HCT116 (cell line): ENCODE data around the gene PDE1C. TPM values are rescaled to one million over a fixed set of nuclear protein-coding genes. Genes with fewer than 3 reads are reported as not detected.

Experiments used
- ATAC-seq: fragments of 200-7000 bp; cut with Tn5 transposase; 2 replicates; pipeline ENCODE4 v1.9.1; 2020; ENCODE audit warnings: mild to moderate bottlenecking, moderate library complexity
- BruUV-seq: library from RNA; stranded (reverse); fragments of 400-500 nt; replicated peaks from 2 replicates; lab custom pipeline; 2021; lab: Mats Ljungman, UMichigan
- CTCF ChIA-PET: fragments of 300-600 bp; sonication (Branson Sonifier 250); formaldehyde crosslinking; loops from one replicate; lab custom pipeline; 2021; ENCODE audit warnings: antibody characterized with exemption; lab: Charles Lee
- POLR2A ChIA-PET: fragments of 300-600, 350-600 bp; sonication (Branson Sonifier 250); formaldehyde crosslinking; loops from one replicate; lab custom pipeline; 2021; ENCODE audit warnings: antibody characterized with exemption; lab: Charles Lee
- RAD21 ChIA-PET, 2 experiments: fragments of 300-600 bp; sonication (Branson Sonifier 250); formaldehyde crosslinking; loops; one replicate each; lab custom pipeline; 2023; ENCODE audit warnings: low total read pairs in 2 of 2; ENCODE audit not compliant: uncharacterized antibody in 2 of 2, unreplicated experiment in 2 of 2, low non-redundant PET in 1 of 2; lab: Charles Lee
- DNase-seq: peaks from one replicate; pipeline ENCODE4 v3.0.0-alpha.2; 2010; ENCODE audit warnings: low read depth, low spot score
- H2AFZ ChIP-seq: fragments of 200-600 bp; shearing (Covaris generic), sonication (generic); 2 replicates; pipeline ENCODE4 v1.6.1; 2017; ENCODE audit warnings: low read depth, mixed run types, mixed read lengths, antibody characterized with exemption, low read length; ENCODE audit not compliant: poor library complexity, severe bottlenecking
- H3K27ac ChIP-seq: 2 replicates; pipeline ENCODE4 v1.5.1; 2012; ENCODE audit warnings: low read depth, low read length
- H3K27me3 ChIP-seq: fragments of 200-600 bp; sonication (generic); 2 replicates; pipeline ENCODE4 v1.6.1; 2016; ENCODE audit warnings: mixed run types, low read length, mixed read lengths; ENCODE audit not compliant: insufficient read depth
- H3K36me3 ChIP-seq, 2 experiments: fragments of 200-500 bp in 1 of 2; fragments of 200-600 bp in 1 of 2; sonication (Bioruptor generic) in 1 of 2; sonication (generic) in 1 of 2; 2 replicates each; pipeline versions ENCODE4 v1.5.1 to v1.6.1; 2014 to 2016; ENCODE audit warnings: low read length in 2 of 2, inconsistent platforms in 1 of 2, mixed read lengths in 1 of 2, mixed run types in 1 of 2; ENCODE audit not compliant: insufficient read depth in 2 of 2, control insufficient read depth in 1 of 2
- H3K4me1 ChIP-seq, 2 experiments: fragments of 200-600 bp in 1 of 2; sonication (generic) in 1 of 2; 2 replicates each; pipeline versions ENCODE4 v1.5.1 to v1.6.1; 2012 to 2017; ENCODE audit warnings: low read length in 2 of 2, inconsistent platforms in 1 of 2, mild to moderate bottlenecking in 1 of 2, mixed read lengths in 1 of 2, mixed run types in 1 of 2, moderate library complexity in 1 of 2; ENCODE audit not compliant: insufficient read depth in 2 of 2, control insufficient read depth in 1 of 2
- H3K4me2 ChIP-seq: fragments of 200-600 bp; sonication (generic); 2 replicates; pipeline ENCODE4 v1.6.1; 2017; ENCODE audit warnings: mixed run types, low read length, mixed read lengths
- H3K4me3 ChIP-seq, 2 experiments: fragments of 200-600 bp in 1 of 2; sonication (generic) in 1 of 2; replicated peaks in 1 of 2; 2 replicates each; pipeline ENCODE4 v1.5.1; 2011 to 2016; ENCODE audit warnings: low read length in 2 of 2, control low read depth in 1 of 2, low read depth in 1 of 2, mild to moderate bottlenecking in 1 of 2, mixed read lengths in 1 of 2, mixed run types in 1 of 2
- H3K79me2 ChIP-seq: fragments of 200-600 bp; sonication (generic); 2 replicates; pipeline ENCODE4 v1.6.1; 2017; ENCODE audit warnings: mild to moderate bottlenecking, mixed run types, low read length, moderate library complexity, mixed read lengths; ENCODE audit not compliant: insufficient read depth
- H3K9ac ChIP-seq: fragments of 200-600 bp; sonication (generic); 2 replicates; pipeline ENCODE4 v1.6.1; 2016; ENCODE audit warnings: low read length, mixed read lengths
- H3K9me2 ChIP-seq: fragments of 200-600 bp; sonication (generic), shearing (Covaris generic); 2 replicates; pipeline ENCODE4 v1.6.1; 2017; ENCODE audit warnings: mixed run types, mild to moderate bottlenecking, moderate library complexity; ENCODE audit not compliant: insufficient read depth
- H3K9me3 ChIP-seq, 2 experiments: fragments of 200-500 bp in 1 of 2; fragments of 200-600 bp in 1 of 2; sonication (Bioruptor generic) in 1 of 2; sonication (generic) in 1 of 2; 2 replicates each; pipeline ENCODE4 v1.6.1; 2014 to 2017; ENCODE audit warnings: low read length in 2 of 2, mixed read lengths in 2 of 2, inconsistent platforms in 1 of 2, low read depth in 1 of 2, mild to moderate bottlenecking in 1 of 2, mixed run types in 1 of 2, moderate library complexity in 1 of 2; ENCODE audit not compliant: control insufficient read depth in 1 of 2, insufficient read depth in 1 of 2
- H4K20me1 ChIP-seq: fragments of 200-600 bp; sonication (generic), shearing (Covaris generic); 2 replicates; pipeline ENCODE4 v1.6.1; 2017; ENCODE audit warnings: mixed run types, mild to moderate bottlenecking, moderate library complexity; ENCODE audit not compliant: insufficient read depth
- CBX3 ChIP-seq: IDR thresholded peaks from 2 replicates; pipeline ENCODE4 v1.6.1; 2012; ENCODE audit warnings: low read depth
- CEBPB ChIP-seq: IDR thresholded peaks from 2 replicates; pipeline ENCODE4 v1.6.1; 2012; ENCODE audit warnings: low read depth
- CTCF ChIP-seq, 3 experiments: fragments of 200-600 bp in 1 of 3; sonication (generic) in 1 of 3; IDR thresholded peaks in 2 of 3; conservative IDR thresholded peaks in 1 of 3; 2 replicates each; pipeline ENCODE4 v1.5.1; 2012 to 2017; ENCODE audit warnings: low read depth in 2 of 3, low read length in 2 of 3, antibody characterized with exemption in 1 of 3, borderline replicate concordance in 1 of 3, control low read depth in 1 of 3, mild to moderate bottlenecking in 1 of 3, mixed read lengths in 1 of 3, mixed run types in 1 of 3, moderate library complexity in 1 of 3; ENCODE audit not compliant: insufficient read depth in 1 of 3
- ELF1 ChIP-seq: IDR thresholded peaks from 2 replicates; pipeline ENCODE4 v1.6.1; 2012; ENCODE audit warnings: low read depth, borderline replicate concordance
- EZH2 ChIP-seq: fragments of 200-600 bp; sonication (generic); IDR thresholded peaks from 2 replicates; pipeline ENCODE4 v1.6.1; 2017; ENCODE audit warnings: antibody characterized with exemption, mixed run types
- POLR2A ChIP-seq: IDR thresholded peaks from 2 replicates; pipeline ENCODE4 v1.7.0; 2011; ENCODE audit warnings: borderline replicate concordance; ENCODE audit not compliant: insufficient read depth, insufficient read length; ENCODE audit errors: extremely low read depth
- POLR2AphosphoS5 ChIP-seq: IDR thresholded peaks from 2 replicates; pipeline ENCODE4 v1.6.1; 2011; ENCODE audit warnings: mild to moderate bottlenecking, low read depth, low read length, moderate library complexity
- SRF ChIP-seq: IDR thresholded peaks from 2 replicates; pipeline ENCODE4 v1.6.1; 2012; ENCODE audit warnings: low read depth
- TCF7L2 ChIP-seq: IDR thresholded peaks from 2 replicates; pipeline ENCODE4 v1.7.0; 2011; ENCODE audit warnings: borderline replicate concordance, inconsistent platforms; ENCODE audit not compliant: insufficient read depth, insufficient read length; ENCODE audit errors: extremely low read depth
- YY1 ChIP-seq: IDR thresholded peaks from 2 replicates; pipeline ENCODE4 v1.6.1; 2011; ENCODE audit warnings: low read length, low read depth, moderate library complexity, mild to moderate bottlenecking; ENCODE audit not compliant: insufficient replicate concordance; ENCODE audit errors: extremely low read depth
- ZBTB33 ChIP-seq: IDR thresholded peaks from 2 replicates; pipeline ENCODE4 v1.6.1; 2011; ENCODE audit warnings: mild to moderate bottlenecking, low read length, moderate library complexity; ENCODE audit not compliant: insufficient replicate concordance; ENCODE audit errors: extremely low read depth
- ZFX ChIP-seq: fragments of 450-650 bp; IDR thresholded peaks from 2 replicates; pipeline ENCODE4 v1.6.1; 2017
- intact Hi-C: fragments of 100-400 bp; cut with micrococcal nuclease; formaldehyde crosslinking; loops from 2 replicates; pipeline ENCODE4 v1.10.0; 2022
- total RNA-seq: library from RNA; stranded (reverse); gene quantifications from one replicate; pipeline ENCODE4 v1.2.1, GENCODE V29; 2021; ENCODE audit not compliant: unreplicated experiment
- TF ChIP-seq, protein P1 (sequence below): IDR thresholded peaks from 2 replicates; pipeline ENCODE4 v1.6.1; 2012
- TF ChIP-seq, protein P2 (sequence below): IDR thresholded peaks from 2 replicates; pipeline ENCODE4 v1.6.1; 2012; ENCODE audit warnings: low read depth

PDE1C gene
- total RNA-seq, 1 experiment from 2014 or later = 0.17 TPM

GRCh38 chr7:31872545-31873370, 197.4 kb downstream of the PDE1C start:
- RAD21 ChIA-PET = no interaction called here
- no peaks in the 10 kb centered on the region for H3K27me3 ChIP-seq
- H3K9me3 ChIP-seq = no peaks in the 10 kb centered on the region
- no peaks in the 10 kb centered on the region for H3K79me2 ChIP-seq
- H3K4me3 ChIP-seq = no peak overlapping the region
- H3K27ac ChIP-seq = no peak overlapping the region
- H3K36me3 ChIP-seq = no peaks in the 10 kb centered on the region
- H4K20me1 ChIP-seq = no peaks in the 10 kb centered on the region
- H3K4me2 ChIP-seq = no peak overlapping the region
- ATAC-seq (no peak), DNase-seq (no peak)
- BruUV-seq = no TSS peak
- intact Hi-C loops = no loop called here
- H3K4me1 ChIP-seq = no peaks in the 10 kb centered on the region
- POLR2A ChIA-PET = no interaction called here
- H3K9ac ChIP-seq = no peak overlapping the region
- no peaks in the 10 kb centered on the region for H3K9me2 ChIP-seq
- CTCF ChIA-PET = no interaction called here
- TF ChIP-seq YY1 = no peak
- TF ChIP-seq, protein P1, sequence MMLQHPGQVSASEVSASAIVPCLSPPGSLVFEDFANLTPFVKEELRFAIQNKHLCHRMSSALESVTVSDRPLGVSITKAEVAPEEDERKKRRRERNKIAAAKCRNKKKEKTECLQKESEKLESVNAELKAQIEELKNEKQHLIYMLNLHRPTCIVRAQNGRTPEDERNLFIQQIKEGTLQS = no peak
- TF ChIP-seq CBX3 = no peak
- TF ChIP-seq POLR2AphosphoS5 = no peak
- TF ChIP-seq TCF7L2 = no peak
- no peak for TF ChIP-seq ELF1
- TF ChIP-seq, protein P2, sequence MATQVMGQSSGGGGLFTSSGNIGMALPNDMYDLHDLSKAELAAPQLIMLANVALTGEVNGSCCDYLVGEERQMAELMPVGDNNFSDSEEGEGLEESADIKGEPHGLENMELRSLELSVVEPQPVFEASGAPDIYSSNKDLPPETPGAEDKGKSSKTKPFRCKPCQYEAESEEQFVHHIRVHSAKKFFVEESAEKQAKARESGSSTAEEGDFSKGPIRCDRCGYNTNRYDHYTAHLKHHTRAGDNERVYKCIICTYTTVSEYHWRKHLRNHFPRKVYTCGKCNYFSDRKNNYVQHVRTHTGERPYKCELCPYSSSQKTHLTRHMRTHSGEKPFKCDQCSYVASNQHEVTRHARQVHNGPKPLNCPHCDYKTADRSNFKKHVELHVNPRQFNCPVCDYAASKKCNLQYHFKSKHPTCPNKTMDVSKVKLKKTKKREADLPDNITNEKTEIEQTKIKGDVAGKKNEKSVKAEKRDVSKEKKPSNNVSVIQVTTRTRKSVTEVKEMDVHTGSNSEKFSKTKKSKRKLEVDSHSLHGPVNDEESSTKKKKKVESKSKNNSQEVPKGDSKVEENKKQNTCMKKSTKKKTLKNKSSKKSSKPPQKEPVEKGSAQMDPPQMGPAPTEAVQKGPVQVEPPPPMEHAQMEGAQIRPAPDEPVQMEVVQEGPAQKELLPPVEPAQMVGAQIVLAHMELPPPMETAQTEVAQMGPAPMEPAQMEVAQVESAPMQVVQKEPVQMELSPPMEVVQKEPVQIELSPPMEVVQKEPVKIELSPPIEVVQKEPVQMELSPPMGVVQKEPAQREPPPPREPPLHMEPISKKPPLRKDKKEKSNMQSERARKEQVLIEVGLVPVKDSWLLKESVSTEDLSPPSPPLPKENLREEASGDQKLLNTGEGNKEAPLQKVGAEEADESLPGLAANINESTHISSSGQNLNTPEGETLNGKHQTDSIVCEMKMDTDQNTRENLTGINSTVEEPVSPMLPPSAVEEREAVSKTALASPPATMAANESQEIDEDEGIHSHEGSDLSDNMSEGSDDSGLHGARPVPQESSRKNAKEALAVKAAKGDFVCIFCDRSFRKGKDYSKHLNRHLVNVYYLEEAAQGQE = no peak
- TF ChIP-seq ZBTB33 = no peak
- no peak for TF ChIP-seq SRF
- TF ChIP-seq POLR2A = no peak
- no peak for TF ChIP-seq ZFX
- TF ChIP-seq EZH2 = no peak
- no peak for TF ChIP-seq CTCF (IDR thresholded peaks at IDR 0.05 in 2 of 3, conservative IDR thresholded peaks at IDR 0.05 in 1 of 3; ENCODE audit: borderline replicate concordance in 1 of 3, insufficient read depth in 1 of 3, low read depth in 2 of 3, low read length in 2 of 3)
- TF ChIP-seq CEBPB = no peak
- no peak overlapping the region for H2AFZ ChIP-seq
